Activated CD4-positive, CD25-positive, alpha-beta regulatory T cell treated with anti-CD3 and anti-CD28 coated beads, Interleukin-2, amount 50 U/mL, for 24 hours (primary cell): ENCODE measurements around the gene SMIM21.

Experiments
- ATAC-seq, 2 donors: fragments of 150-1000 bp; cut with Tn5 transposase; one replicate each; pipeline ENCODE4 v1.10.0; 2021; ENCODE audit warnings: mild to moderate bottlenecking in 1 of 2, moderate library complexity in 1 of 2

Gene SMIM21

GRCh38 chr18:75421656-75422055 is 5.8 kb downstream of the SMIM21 start:
- no peak for ATAC-seq

DNA sequence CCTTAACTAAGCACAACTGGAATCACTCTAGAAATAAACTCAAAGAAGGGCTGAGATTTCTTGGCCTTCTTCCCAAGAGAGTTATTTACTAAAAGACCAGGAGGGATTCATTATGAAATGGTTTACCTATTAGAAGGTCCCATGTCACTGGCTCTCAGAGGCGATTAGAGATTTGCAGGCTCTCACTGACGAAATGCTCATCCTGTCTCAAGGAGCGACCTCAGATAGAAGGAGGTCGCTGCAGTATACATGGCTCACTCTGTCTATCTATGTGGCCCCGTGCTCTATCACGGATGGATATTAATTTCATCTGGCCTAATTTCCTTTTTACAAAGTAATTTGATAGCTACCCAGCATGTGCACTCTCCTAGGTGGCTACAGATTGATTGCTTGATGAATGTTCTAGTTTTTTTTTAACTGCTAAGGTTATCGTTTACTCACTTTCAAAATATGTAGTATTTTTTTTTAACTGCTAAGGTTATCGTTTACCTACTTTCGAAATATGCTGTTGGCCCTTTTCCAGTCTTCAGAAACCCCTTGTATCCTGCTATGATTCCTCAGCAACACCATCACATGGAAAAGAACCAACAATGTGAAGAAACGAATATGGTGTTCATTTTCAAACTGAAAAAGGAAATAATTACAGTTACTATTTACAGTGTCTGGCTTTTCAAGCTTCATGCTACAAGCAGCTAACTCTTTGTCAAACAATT is 9.1 kb downstream of the SMIM21 start:
- ATAC-seq: no peak

GRCh38 chr18:75410611-75411010 is 16.9 kb downstream of the SMIM21 start:
- no peak for ATAC-seq

DNA sequence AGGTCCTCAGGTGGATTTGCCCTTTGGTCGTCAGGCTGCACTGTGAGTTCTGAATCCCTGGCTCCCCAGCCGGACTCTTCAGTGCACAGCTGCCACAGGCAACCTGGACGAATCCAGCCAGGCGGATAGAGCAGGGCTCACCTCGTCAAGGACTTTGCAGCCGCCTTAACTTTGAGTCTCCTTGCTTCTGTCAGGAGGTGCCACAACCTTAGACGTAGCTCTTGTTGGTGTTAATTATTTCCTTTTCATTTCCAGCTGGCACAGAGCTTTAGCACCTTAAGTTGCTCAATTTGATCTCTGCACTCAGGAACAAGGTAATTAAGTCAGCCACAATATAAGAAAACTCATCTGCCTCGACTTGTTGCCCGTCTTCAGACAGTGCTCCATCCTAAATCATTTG is 17.7 kb downstream of the SMIM21 start:
- ATAC-seq: no peak

DNA sequence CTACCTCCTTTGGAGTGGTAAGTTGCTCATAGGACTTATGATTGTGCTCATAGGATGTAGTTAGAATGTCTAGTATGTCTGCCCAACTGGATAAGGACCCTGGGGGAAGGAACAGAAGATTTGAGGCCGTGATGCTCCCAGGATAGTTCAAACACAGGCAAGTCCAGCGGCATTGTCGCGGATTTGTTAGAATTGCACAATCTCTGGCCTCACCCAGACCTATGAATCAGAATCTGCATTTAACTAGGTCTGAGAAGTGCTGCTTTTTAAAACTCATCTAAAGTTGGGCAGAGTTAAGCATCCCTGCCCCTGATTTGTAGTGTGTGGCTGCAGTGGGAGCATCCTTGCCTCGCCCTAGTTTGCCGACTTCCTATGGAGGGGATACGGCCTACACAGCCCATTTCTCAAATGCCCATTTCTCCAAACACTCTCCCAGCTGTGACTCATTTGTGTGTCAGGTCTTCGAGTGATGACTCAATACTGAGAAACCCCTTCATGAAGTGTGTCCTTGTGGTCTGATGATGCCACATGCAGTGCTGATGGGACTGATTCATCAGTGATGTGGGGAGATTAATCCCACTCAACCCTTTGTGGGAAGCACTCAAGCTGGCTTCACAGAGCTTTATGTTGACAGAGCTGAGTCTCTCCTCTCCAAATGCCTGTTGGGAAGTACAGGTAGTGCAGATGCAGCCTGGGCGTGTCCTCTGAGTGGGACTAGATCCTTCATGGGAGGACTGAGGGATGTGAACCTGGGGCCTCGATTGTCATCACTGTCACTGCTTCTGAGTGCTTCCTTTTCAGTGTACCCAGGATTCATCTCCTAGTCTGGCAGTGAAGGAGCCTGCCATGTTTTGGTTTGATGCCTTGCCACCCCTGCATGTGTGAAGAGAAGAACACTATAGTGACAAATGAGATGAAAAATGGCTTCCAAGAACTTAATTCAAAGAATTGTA is 18.7 kb downstream of the SMIM21 start:
- peak; percentile 80 to 89 for ATAC-seq

GRCh38 chr18:75407468-75408437 is 19.8 kb downstream of the SMIM21 start:
- no peak for ATAC-seq

GRCh38 chr18:75406491-75407445 is 20.7 kb downstream of the SMIM21 start:
- ATAC-seq: no peak

DNA sequence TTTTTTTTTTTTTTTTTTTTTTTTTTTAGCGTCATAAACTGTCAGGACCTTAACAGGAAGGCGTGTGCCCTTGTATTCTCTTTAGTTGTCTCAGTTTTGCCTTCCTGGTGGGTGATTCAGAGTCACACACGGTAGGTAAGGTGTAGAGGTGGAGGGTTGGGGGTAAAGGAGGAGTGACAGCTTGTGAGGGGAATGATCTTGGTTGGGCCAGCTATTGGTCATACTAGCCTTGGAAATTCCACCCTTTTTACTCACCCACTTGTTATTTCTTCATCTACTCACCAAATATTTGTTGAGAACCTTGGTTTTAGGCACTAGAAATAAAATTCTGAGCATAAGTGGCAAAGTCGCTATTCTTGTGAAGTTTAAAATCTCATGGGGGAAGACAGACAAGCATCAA is 22.2 kb downstream of the SMIM21 start:
- ATAC-seq: no peak

DNA sequence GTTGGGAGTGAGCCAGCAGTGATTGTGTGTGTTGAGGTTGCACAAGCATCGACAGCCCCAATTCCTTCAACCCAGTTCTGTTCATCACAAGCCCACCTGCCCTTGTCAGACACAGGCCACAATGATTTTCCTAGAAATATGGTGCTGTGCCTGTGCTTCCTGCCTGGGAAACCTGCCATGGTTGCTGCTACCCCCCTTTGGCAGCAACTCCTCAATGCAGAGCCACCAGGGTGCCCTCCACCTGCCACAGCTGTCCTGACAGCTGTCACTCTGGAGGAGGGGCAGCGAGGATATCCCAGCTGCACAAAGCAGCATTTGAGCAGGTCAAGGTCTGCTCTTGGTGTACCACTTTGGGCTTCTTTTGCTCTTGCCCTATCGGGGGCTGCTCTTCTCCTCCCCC is 27.1 kb downstream of the SMIM21 start:
- ATAC-seq: no peak

DNA sequence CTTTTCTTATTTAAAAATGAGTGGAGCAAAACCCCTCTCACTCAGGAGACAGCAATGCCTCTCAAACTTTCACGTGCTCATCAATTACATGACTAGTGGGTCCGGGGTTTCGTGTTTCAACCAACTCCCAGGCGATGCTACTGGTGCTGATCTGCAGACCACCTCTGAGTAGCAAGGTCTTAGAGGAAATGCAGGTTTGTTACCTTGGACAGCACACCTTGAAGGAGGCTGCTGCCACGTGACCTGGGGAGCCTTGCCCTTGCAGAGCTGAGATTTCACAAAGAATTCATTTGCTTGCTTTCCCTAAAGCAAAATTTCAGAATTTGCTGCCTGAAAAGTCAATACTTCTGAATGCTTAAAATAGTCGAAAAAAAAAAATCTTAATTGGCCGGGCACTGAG is 32.4 kb downstream of the SMIM21 start:
- no peak for ATAC-seq

GRCh38 chr18:75393721-75394120 is 33.8 kb downstream of the SMIM21 start:
- ATAC-seq: no peak

- ATAC-seq: no peak
These were observed 35.3 kb downstream of the SMIM21 start for GRCh38 chr18:75392226-75392578.

DNA sequence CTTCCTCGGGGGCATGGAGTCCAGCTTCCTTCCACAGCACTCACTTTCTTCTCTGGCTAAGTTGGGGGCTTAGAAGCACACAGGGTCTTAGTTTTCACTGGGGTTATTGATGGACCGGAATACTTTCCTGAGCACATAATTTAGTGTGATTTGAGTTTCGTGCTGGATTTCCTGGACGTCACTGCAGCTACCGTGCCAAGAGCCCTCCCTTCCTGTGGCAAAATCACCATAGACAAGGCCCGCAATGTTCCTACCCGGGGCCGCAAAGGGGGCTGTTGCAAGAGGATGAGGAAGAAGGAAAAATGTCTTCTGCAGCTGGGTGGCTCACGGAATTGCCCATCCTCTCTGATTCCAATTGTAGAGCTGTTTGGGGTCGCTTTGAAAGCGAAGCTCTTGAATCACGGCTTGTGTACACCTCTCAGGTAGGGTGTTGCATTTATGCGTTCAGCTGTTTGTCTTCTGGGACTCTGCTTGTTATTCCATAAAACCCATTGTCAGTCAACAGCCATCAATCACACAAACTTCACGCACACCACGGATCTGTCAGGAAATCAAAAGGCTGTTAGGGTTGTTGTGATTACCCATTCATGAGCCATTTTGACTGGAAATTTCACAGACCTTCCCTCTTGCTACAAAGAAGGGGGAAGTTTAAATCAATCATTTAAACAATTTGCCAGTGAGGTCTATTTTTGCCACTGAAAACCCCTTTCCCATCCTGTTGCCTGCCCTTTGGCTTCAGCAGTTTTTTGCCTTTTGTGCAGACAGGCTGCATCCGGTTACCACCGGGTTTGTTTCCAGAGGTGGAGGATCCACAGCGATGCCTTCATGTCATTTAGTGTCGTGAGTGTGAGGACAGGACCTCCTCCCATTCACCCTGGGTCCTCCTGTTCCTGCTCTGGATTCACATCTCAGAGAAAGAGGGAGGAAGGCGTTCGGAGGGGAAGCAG is 36.0 kb downstream of the SMIM21 start:
- ATAC-seq: no peak

DNA sequence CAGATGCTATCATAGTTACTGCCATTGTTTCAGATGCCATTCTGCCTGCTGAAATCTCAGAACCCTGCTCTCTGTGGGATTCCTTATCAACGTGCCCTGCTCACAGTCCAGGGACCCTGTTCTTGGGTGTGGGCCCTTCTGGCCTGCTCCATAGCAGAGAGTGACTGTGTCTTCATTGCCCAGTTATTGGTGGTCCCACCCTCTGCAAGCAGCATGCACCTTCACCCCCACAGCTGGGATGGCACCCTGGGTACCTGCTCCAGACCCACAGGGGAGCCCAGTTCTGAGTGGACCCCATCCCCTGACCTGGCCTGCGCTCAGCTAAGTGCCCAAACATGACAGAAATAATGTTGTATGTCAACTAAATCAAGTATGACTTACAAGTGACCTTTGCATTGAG is 36.6 kb downstream of the SMIM21 start:
- ATAC-seq: no peak

DNA sequence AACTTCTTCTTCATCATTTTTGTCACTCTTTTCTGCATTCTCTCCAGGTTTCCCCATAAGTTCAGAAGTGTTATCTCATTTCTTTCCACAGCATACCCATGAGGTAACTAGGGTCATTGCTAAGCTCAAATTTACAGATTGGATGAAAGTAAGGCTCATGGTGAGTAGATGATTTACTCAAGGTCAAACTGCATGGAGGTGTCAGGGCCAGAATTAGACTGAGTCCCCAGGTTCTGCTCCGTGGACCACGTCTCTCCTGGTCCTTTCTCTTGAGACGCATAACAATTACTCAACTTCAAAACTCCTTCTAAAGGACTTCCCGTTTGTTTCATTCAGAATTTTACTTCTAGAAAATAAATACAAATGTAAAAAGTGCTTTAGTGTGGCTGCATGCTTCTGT is 43.4 kb downstream of the SMIM21 start:
- ATAC-seq: no peak

DNA sequence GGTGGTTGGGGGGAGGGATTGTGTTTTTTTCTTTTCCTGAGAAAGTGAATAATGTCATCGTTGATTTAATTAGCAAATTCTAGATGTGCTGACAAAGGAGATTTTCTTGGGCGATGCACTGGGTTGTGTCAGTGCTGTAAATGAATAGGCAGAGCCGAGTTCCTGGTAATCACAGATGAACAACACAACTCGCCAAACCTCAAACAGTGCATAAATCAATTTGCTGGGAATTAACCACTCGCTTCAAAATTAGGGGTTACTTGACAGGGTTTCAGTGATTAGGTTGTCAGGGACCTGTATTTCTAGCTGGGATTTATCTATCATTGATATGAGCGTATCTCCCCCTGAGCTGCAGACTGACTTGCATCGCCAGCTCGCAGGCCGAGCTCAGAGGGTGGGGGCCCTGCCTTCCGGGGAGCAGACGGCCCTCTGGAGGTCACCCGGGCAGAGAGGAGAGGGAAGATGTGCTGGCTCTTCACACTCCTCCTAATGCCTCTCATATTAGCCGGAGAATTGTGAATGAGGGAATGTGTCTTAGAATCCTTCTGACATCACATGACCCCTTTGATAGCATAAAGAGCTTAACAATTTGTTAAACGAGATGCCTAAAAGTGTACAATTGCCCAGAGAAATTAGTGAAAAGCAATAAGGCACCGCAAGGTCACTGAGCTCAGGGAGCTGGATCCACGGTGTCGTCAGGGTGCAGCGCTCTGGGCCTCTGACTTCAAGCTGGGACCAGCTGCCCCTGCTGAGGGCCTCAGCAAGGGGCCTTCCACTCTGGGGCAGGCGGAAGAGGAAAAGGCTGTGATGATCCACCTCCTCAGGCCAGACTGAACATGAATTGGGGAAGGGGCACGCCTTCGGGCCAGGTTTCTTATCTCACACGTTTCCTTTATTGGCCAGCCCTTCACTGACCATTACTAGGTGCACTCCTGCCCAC is 48.9 kb downstream of the SMIM21 start:
- no peak for ATAC-seq

GRCh38 chr18:75377926-75378325 is 49.6 kb downstream of the SMIM21 start:
- ATAC-seq: no peak

DNA sequence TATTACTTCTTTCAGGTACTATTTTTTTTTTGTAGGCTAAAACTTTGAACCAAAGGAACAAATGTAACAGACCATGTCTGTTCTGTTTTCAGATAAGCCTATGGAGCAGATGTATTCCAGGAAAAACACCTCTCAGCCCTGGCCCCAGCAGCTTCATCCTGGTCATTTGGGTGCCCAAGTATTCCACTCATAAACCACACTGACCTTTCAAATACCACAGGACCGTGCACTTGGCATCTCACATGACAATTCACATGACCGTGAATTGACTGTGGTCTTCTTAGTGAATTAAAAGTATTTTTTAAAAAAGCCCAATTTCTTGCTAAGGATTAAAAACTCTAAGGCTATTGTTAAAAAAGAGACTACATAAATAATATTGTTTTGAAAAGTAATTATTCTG is 50.2 kb downstream of the SMIM21 start:
- no peak for ATAC-seq

DNA sequence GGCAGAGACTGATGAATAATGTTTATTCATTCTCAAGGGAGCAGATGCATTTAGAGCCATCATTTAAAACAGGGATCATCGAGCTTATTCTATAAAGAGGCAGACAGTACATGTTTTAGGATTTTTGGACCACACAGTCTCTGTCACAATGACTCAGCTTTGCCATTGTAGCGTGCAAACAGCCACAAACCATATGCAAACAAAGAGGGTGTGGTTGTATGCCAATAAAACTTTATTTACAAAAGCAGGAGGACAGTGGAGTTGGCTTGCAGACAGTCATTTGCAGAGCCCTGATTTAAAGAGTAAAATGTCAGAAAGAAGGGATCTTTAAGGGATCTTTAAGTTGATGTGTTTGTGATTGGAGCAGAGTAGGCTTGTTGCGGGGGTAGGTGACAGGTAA is 51.5 kb downstream of the SMIM21 start:
- ATAC-seq: no peak
